NCI-H1930 (cell line): Measurements from ENCODE around the gene GIMAP6.
"Not testable (repeated sequence)": the region's sequence is repeated elsewhere in the genome, so short reads cannot be mapped to it uniquely, and the experiment has no call there.

Experiments
- DNase-seq, 2 experiments: peaks; one replicate each; lab custom pipeline; 2025; lab: John Stamatoyannopoulos, UW

GIMAP6 gene

GRCh38 chr7:150631866-150632864 is at the start of gene GIMAP6:
GIMAP6 (minus strand) TSS chr7:150632385; CDS start chr7:150630142, 2,243 bp downstream.
- no peak for DNase-seq

- not testable (repeated sequence) for DNase-seq
Measured at GRCh38 chr7:150680364-150680763, 48.2 kb upstream of the GIMAP6 start.

GRCh38 chr7:150678601-150679000 is 46.4 kb upstream of the GIMAP6 start:
- DNase-seq = not testable (repeated sequence)

GRCh38 chr7:150676854-150677253 is 44.7 kb upstream of the GIMAP6 start:
- not testable (repeated sequence) for DNase-seq

GRCh38 chr7:150676276-150676675 is 44.1 kb upstream of the GIMAP6 start:
- not testable (repeated sequence) for DNase-seq

GRCh38 chr7:150675714-150676113 is 43.5 kb upstream of the GIMAP6 start:
- no peak for DNase-seq

GRCh38 chr7:150671798-150672585 is 39.8 kb upstream of the GIMAP6 start:
- DNase-seq = not testable (repeated sequence)

GRCh38 chr7:150668977-150669376 is 36.8 kb upstream of the GIMAP6 start:
- no peak for DNase-seq

- no peak for DNase-seq
Measured at GRCh38 chr7:150668472-150668911, 36.3 kb upstream of the GIMAP6 start.

GRCh38 chr7:150666412-150666811 is 34.2 kb upstream of the GIMAP6 start:
- DNase-seq = no peak

GRCh38 chr7:150665896-150666295 is 33.7 kb upstream of the GIMAP6 start:
- DNase-seq = no peak

GRCh38 chr7:150665089-150665748 is 33.0 kb upstream of the GIMAP6 start:
- DNase-seq = no peak

- DNase-seq = no peak
Measured at GRCh38 chr7:150663802-150664494, 31.8 kb upstream of the GIMAP6 start.

- not testable (repeated sequence) for DNase-seq
Measured at GRCh38 chr7:150662821-150663220, 30.6 kb upstream of the GIMAP6 start.

GRCh38 chr7:150660939-150661613 is 28.9 kb upstream of the GIMAP6 start:
- DNase-seq = no peak

GRCh38 chr7:150657526-150657925 is 25.3 kb upstream of the GIMAP6 start:
- DNase-seq = no peak

- DNase-seq = no peak
Measured at GRCh38 chr7:150656047-150656446, 23.9 kb upstream of the GIMAP6 start.

- no peak for DNase-seq
Measured at GRCh38 chr7:150654692-150655091, 22.5 kb upstream of the GIMAP6 start.

GRCh38 chr7:150649080-150649385 is 16.8 kb upstream of the GIMAP6 start:
- no peak for DNase-seq

- no peak for DNase-seq
Measured at GRCh38 chr7:150648353-150649079, 16.3 kb upstream of the GIMAP6 start.
